SK-N-MC (cell line): ENCODE results near the gene GNGT2.

Experiments used
- DNase-seq: peaks from one replicate; pipeline ENCODE4 v3.0.0-alpha.2; 2011; ENCODE audit warnings: low read depth, low spot score
- H3K27ac ChIP-seq: fragments of 200-600 bp; sonication (generic); 2 replicates; pipeline ENCODE4 v1.5.1; 2016; ENCODE audit warnings: mixed run types
- H3K36me3 ChIP-seq: fragments of 200-600 bp; sonication (generic); 2 replicates; pipeline ENCODE4 v1.6.1; 2017; ENCODE audit warnings: antibody characterized with exemption, low read length, mixed read lengths; ENCODE audit not compliant: insufficient read depth
- H3K4me3 ChIP-seq: fragments of 200-600 bp; sonication (generic); 2 replicates; pipeline ENCODE4 v1.5.1; 2016
- H3K9ac ChIP-seq: fragments of 200-600 bp; sonication (generic); 2 replicates; pipeline ENCODE4 v1.8.0; 2017; ENCODE audit warnings: mixed run types, mixed read lengths; ENCODE audit not compliant: insufficient read length
- H3K9me3 ChIP-seq: fragments of 200-600 bp; sonication (generic); 2 replicates; pipeline ENCODE4 v1.6.1; 2017; ENCODE audit warnings: low read depth, mild to moderate bottlenecking, antibody characterized with exemption, low read length, moderate library complexity, mixed read lengths
- EZH2 ChIP-seq: fragments of 200-600 bp; sonication (generic); IDR thresholded peaks from one replicate; pipeline ENCODE4 v1.6.1; 2017; ENCODE audit warnings: antibody characterized with exemption
- FOXP2 ChIP-seq: optimal IDR thresholded peaks from 2 replicates; pipeline ENCODE3; 2011; ENCODE audit warnings: mild to moderate bottlenecking, moderate library complexity; ENCODE audit not compliant: insufficient read depth; ENCODE audit errors: extremely low read length, control extremely low read depth
- POLR2AphosphoS5 ChIP-seq: IDR thresholded peaks from 2 replicates; pipeline ENCODE4 v1.6.1; 2012; ENCODE audit warnings: mild to moderate bottlenecking, low read depth, low read length, borderline replicate concordance

Gene GNGT2

GRCh38 chr17:49247944-49248343, 37.6 kb upstream of the GNGT2 start:
- TF ChIP-seq FOXP2 (no peak), EZH2 (no peak), POLR2AphosphoS5 (no peak)
- no peaks in the 10 kb centered on the region for H3K9me3 ChIP-seq
- H3K9ac ChIP-seq: no peak overlapping the region
- H3K27ac ChIP-seq: no peak overlapping the region
- no peak overlapping the region for H3K4me3 ChIP-seq
- no peak for DNase-seq
- no peaks in the 10 kb centered on the region for H3K36me3 ChIP-seq

GRCh38 chr17:49244839-49245238, 34.5 kb upstream of the GNGT2 start:
- TF ChIP-seq FOXP2 (no peak), EZH2 (no peak), POLR2AphosphoS5 (no peak)
- H3K9me3 ChIP-seq: no peaks in the 10 kb centered on the region

GRCh38 chr17:49242813-49243212, 32.4 kb upstream of the GNGT2 start:
- TF ChIP-seq POLR2AphosphoS5 (no peak), EZH2 (no peak), FOXP2 (no peak)
- Histone ChIP-seq H3K36me3 (no peaks in the 10 kb centered on the region), H3K9ac (no peak overlapping the region), H3K27ac (no peak overlapping the region), H3K4me3 (no peak overlapping the region), H3K9me3 (no peaks in the 10 kb centered on the region)
- no peak for DNase-seq

More at GRCh38 chr17:49244839-49245238, 34.5 kb upstream of the GNGT2 start:
- DNase-seq: no peak
- Histone ChIP-seq H3K27ac (no peak overlapping the region), H3K9ac (no peak overlapping the region), H3K36me3 (no peaks in the 10 kb centered on the region), H3K4me3 (no peak overlapping the region)

- no peak for DNase-seq
- TF ChIP-seq FOXP2 (no peak), POLR2AphosphoS5 (no peak), EZH2 (no peak)
- H3K4me3 ChIP-seq: no peak overlapping the region
- no peaks in the 10 kb centered on the region for H3K36me3 ChIP-seq
- H3K27ac ChIP-seq: no peak overlapping the region
- no peak overlapping the region for H3K9ac ChIP-seq
- H3K9me3 ChIP-seq: no peaks in the 10 kb centered on the region
These were observed 31.5 kb upstream of the GNGT2 start for GRCh38 chr17:49241692-49242397.

- no peaks in the 10 kb centered on the region for H3K36me3 ChIP-seq
- DNase-seq: no peak
- H3K27ac ChIP-seq: no peak overlapping the region
- TF ChIP-seq FOXP2 (no peak), EZH2 (no peak), POLR2AphosphoS5 (no peak)
- H3K9me3 ChIP-seq: no peaks in the 10 kb centered on the region
- no peak overlapping the region for H3K9ac ChIP-seq
- H3K4me3 ChIP-seq: no peak overlapping the region
These were observed 30.7 kb upstream of the GNGT2 start for GRCh38 chr17:49241040-49241439.

GRCh38 chr17:49240619-49241018, 30.2 kb upstream of the GNGT2 start:
- no peak overlapping the region for H3K4me3 ChIP-seq
- no peak for DNase-seq
- H3K36me3 ChIP-seq: no peaks in the 10 kb centered on the region
- no peak overlapping the region for H3K9ac ChIP-seq
- H3K9me3 ChIP-seq: no peaks in the 10 kb centered on the region
- no peak overlapping the region for H3K27ac ChIP-seq
- TF ChIP-seq EZH2: no peak
- no peak for TF ChIP-seq FOXP2
- no peak for TF ChIP-seq POLR2AphosphoS5

GRCh38 chr17:49239963-49240362, 29.6 kb upstream of the GNGT2 start:
- Histone ChIP-seq H3K27ac (no peak overlapping the region), H3K9ac (no peak overlapping the region), H3K36me3 (no peaks in the 10 kb centered on the region), H3K4me3 (no peak overlapping the region), H3K9me3 (no peaks in the 10 kb centered on the region)
- no peak for TF ChIP-seq FOXP2
- TF ChIP-seq POLR2AphosphoS5: no peak
- TF ChIP-seq EZH2: no peak
- no peak for DNase-seq

GRCh38 chr17:49235896-49236295, 25.5 kb upstream of the GNGT2 start:
- no peak overlapping the region for H3K9ac ChIP-seq
- TF ChIP-seq EZH2 (no peak), FOXP2 (no peak), POLR2AphosphoS5 (no peak)
- no peak overlapping the region for H3K4me3 ChIP-seq
- no peaks in the 10 kb centered on the region for H3K9me3 ChIP-seq
- no peaks in the 10 kb centered on the region for H3K36me3 ChIP-seq
- no peak for DNase-seq
- no peak overlapping the region for H3K27ac ChIP-seq

- DNase-seq: no peak
- Histone ChIP-seq H3K9ac (no peak overlapping the region), H3K4me3 (no peak overlapping the region), H3K36me3 (no peaks in the 10 kb centered on the region), H3K27ac (no peak overlapping the region), H3K9me3 (no peaks in the 10 kb centered on the region)
- TF ChIP-seq POLR2AphosphoS5 (no peak), EZH2 (no peak), FOXP2 (no peak)
These were observed 24.2 kb upstream of the GNGT2 start for GRCh38 chr17:49234509-49235080.
